ENCODE measurements around the gene GEN1.
A peak's percentile ranks its signal among the peaks of the same experiment; 100 is the strongest.
"Not testable (repeated sequence)": the region's sequence is repeated elsewhere in the genome, so short reads cannot be mapped to it uniquely, and the experiment has no call there.

GEN1 gene

GRCh38 chr2:17821535-17822444, 67.9 kb downstream of the GEN1 start:
- TF ChIP-seq EZH2 (IDR thresholded peaks at IDR 0.05; ENCODE audit: borderline replicate concordance, low read depth, low read length, severe bottlenecking), result no peak
- no peak for TF ChIP-seq CTCF (IDR thresholded peaks at IDR 0.05; ENCODE audit: borderline replicate concordance, extremely low read depth, low read length, poor library complexity, severe bottlenecking)
- no peak for DNase-seq
- Histone ChIP-seq H3K27ac (ENCODE audit: low read length) (no peak overlapping the region), H3K4me1 (ENCODE audit: insufficient read depth, low read length) (no peaks in the 10 kb centered on the region), H2AFZ (ENCODE audit: low read depth, low read length) (no peak overlapping the region), H3K4me2 (ENCODE audit: insufficient read depth, low read length) (no peak overlapping the region), H3K36me3 (ENCODE audit: insufficient read depth, low read length) (no peaks in the 10 kb centered on the region), H3K27me3 (ENCODE audit: insufficient read depth, low read length, poor library complexity) (peaks cover 10% of the 10 kb centered on the region), H4K20me1 (ENCODE audit: insufficient read depth, low read length) (no peaks in the 10 kb centered on the region), H3K4me3 (ENCODE audit: low read depth in 1 of 2, low read length in 2 of 2) (no peak overlapping the region), H3K9me3 (ENCODE audit: insufficient read depth, low read length, severe bottlenecking) (no peaks in the 10 kb centered on the region), H3K9ac (ENCODE audit: low read depth, low read length) (no peak overlapping the region), H3K79me2 (ENCODE audit: insufficient read depth, low read length) (no peaks in the 10 kb centered on the region)
- ATAC-seq (ENCODE audit: insufficient read depth, low read depth), result peak; percentile 48; the same call in 2 of the 3 replicates

DNA sequence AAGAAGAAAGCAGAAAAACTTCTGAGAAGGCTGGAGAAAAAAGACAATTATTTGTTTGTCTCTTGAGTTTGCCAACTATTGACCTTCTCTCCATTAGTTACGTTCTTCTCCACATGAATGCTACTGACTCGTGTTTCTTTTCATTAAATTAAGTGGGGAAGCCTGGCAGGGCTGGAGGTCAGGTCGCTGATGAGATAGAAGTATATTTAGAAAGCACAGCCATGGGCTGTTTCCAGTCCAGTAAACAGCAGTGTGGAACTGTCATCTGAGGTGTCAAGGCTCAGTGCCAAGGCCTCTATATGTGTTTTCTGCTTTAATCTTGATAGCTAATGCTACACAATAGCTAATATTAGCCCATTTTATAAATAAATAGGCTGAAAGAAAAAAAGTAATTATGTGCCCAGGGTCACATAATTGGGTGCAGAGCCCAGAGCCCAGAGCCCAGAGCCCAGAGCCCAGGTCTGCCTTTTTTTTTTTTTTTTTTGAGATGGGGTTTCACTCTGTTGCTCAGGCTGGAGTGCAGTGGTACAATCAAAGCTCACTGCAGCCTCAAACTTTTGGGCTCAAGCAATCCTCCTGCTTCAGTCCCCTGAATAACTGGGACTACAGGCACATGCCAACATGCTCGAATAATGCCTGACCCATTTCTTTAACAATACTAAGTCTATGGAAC, 68.6 kb downstream of the GEN1 start:
- H2AFZ ChIP-seq (ENCODE audit: low read depth, low read length), result no peak overlapping the region
- H3K4me3 ChIP-seq (ENCODE audit: low read depth in 1 of 2, low read length in 2 of 2), result no peak overlapping the region
- H3K9ac ChIP-seq (ENCODE audit: low read depth, low read length), result no peak overlapping the region
- no peaks in the 10 kb centered on the region for H3K9me3 ChIP-seq (ENCODE audit: insufficient read depth, low read length, severe bottlenecking)
- TF ChIP-seq CTCF (IDR thresholded peaks at IDR 0.05; ENCODE audit: borderline replicate concordance, extremely low read depth, low read length, poor library complexity, severe bottlenecking) (no peak), EZH2 (IDR thresholded peaks at IDR 0.05; ENCODE audit: borderline replicate concordance, low read depth, low read length, severe bottlenecking) (no peak)
- ATAC-seq (ENCODE audit: insufficient read depth, low read depth) (no peak), DNase-seq (no peak)
- H3K36me3 ChIP-seq (ENCODE audit: insufficient read depth, low read length), result no peaks in the 10 kb centered on the region
- H3K79me2 ChIP-seq (ENCODE audit: insufficient read depth, low read length), result no peaks in the 10 kb centered on the region
- no peaks in the 10 kb centered on the region for H3K4me1 ChIP-seq (ENCODE audit: insufficient read depth, low read length)
- peaks cover 13% of the 10 kb centered on the region for H3K27me3 ChIP-seq (ENCODE audit: insufficient read depth, low read length, poor library complexity)
- no peak overlapping the region for H3K27ac ChIP-seq (ENCODE audit: low read length)
- no peaks in the 10 kb centered on the region for H4K20me1 ChIP-seq (ENCODE audit: insufficient read depth, low read length)
- H3K4me2 ChIP-seq (ENCODE audit: insufficient read depth, low read length), result no peak overlapping the region

GRCh38 chr2:17823646-17824045, 69.7 kb downstream of the GEN1 start:
- DNase-seq; H3K36me3 ChIP-seq (ENCODE audit: insufficient read depth, low read length); H3K4me3 ChIP-seq (ENCODE audit: low read depth in 1 of 2, low read length in 2 of 2); H3K79me2 ChIP-seq (ENCODE audit: insufficient read depth, low read length); H3K9ac ChIP-seq (ENCODE audit: low read depth, low read length); H3K4me1 ChIP-seq (ENCODE audit: insufficient read depth, low read length); ATAC-seq (ENCODE audit: insufficient read depth, low read depth); H2AFZ ChIP-seq (ENCODE audit: low read depth, low read length); H3K27ac ChIP-seq (ENCODE audit: low read length); H3K4me2 ChIP-seq (ENCODE audit: insufficient read depth, low read length); H3K9me3 ChIP-seq (ENCODE audit: insufficient read depth, low read length, severe bottlenecking); H4K20me1 ChIP-seq (ENCODE audit: insufficient read depth, low read length): not testable (repeated sequence)
- peaks cover 14% of the 10 kb centered on the region for H3K27me3 ChIP-seq (ENCODE audit: insufficient read depth, low read length, poor library complexity)

- no peak overlapping the region for H2AFZ ChIP-seq (ENCODE audit: low read depth, low read length)
- peaks cover 17% of the 10 kb centered on the region for H3K27me3 ChIP-seq (ENCODE audit: insufficient read depth, low read length, poor library complexity)
- no peak overlapping the region for H3K4me2 ChIP-seq (ENCODE audit: insufficient read depth, low read length)
- no peak for TF ChIP-seq CTCF (IDR thresholded peaks at IDR 0.05; ENCODE audit: borderline replicate concordance, extremely low read depth, low read length, poor library complexity, severe bottlenecking)
- TF ChIP-seq EZH2 (IDR thresholded peaks at IDR 0.05; ENCODE audit: borderline replicate concordance, low read depth, low read length, severe bottlenecking), result no peak
- H3K4me3 ChIP-seq (ENCODE audit: low read depth in 1 of 2, low read length in 2 of 2), result no peak overlapping the region
- H4K20me1 ChIP-seq (ENCODE audit: insufficient read depth, low read length), result no peaks in the 10 kb centered on the region
- H3K4me1 ChIP-seq (ENCODE audit: insufficient read depth, low read length), result no peaks in the 10 kb centered on the region
- H3K9ac ChIP-seq (ENCODE audit: low read depth, low read length), result no peak overlapping the region
- H3K79me2 ChIP-seq (ENCODE audit: insufficient read depth, low read length), result no peaks in the 10 kb centered on the region
- no peaks in the 10 kb centered on the region for H3K9me3 ChIP-seq (ENCODE audit: insufficient read depth, low read length, severe bottlenecking)
- H3K27ac ChIP-seq (ENCODE audit: low read length), result no peak overlapping the region
- DNase-seq, result no peak
- H3K36me3 ChIP-seq (ENCODE audit: insufficient read depth, low read length), result no peaks in the 10 kb centered on the region
- ATAC-seq (ENCODE audit: insufficient read depth, low read depth), result no peak
These were observed 73.4 kb downstream of the GEN1 start for GRCh38 chr2:17827316-17827715.

Data from DND-41 (cell line).